ENCODE results near the gene LRRC14B.

Gene LRRC14B

DNA sequence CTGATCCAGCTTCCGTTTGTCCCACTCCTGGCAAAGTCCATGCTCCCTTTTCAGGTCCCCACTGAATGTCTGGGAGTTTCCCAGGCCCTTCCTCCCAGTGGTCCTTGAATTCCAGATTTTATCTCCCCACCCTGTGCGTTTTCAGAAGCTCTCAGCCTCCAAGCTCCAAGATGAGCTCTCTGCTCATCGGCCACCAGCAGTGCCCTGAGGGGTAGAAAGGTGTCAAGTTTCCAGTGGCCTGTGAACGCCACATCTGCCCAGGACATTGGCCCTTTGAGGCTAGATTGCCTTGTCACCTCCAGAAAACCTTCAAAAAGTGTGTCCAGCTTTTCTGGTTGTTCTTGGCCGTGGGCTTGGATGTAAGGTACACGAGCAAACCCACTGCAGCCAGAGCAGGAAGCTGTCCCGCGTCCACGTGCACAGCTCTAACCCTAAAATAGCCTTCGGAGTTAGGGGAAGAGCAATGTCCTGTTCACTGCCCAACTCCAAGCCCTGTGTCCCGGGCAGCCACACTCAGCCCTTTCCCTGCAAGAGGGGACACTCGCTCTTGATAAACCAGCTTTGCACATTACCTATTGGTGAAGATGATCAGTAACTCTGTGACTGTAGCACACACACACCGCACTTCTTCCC, 10.9 kb upstream of the LRRC14B start:
- TF ChIP-seq, protein P1, sequence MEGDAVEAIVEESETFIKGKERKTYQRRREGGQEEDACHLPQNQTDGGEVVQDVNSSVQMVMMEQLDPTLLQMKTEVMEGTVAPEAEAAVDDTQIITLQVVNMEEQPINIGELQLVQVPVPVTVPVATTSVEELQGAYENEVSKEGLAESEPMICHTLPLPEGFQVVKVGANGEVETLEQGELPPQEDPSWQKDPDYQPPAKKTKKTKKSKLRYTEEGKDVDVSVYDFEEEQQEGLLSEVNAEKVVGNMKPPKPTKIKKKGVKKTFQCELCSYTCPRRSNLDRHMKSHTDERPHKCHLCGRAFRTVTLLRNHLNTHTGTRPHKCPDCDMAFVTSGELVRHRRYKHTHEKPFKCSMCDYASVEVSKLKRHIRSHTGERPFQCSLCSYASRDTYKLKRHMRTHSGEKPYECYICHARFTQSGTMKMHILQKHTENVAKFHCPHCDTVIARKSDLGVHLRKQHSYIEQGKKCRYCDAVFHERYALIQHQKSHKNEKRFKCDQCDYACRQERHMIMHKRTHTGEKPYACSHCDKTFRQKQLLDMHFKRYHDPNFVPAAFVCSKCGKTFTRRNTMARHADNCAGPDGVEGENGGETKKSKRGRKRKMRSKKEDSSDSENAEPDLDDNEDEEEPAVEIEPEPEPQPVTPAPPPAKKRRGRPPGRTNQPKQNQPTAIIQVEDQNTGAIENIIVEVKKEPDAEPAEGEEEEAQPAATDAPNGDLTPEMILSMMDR (conservative IDR thresholded peaks at IDR 0.05; ENCODE audit: low read depth), result no peak
- POLR2A ChIA-PET (ENCODE audit: low non-redundant PET), result no interaction called here
- CTCF ChIA-PET, result interaction anchor here (0.6 kb wide), 1 partner anchor 11 kb away, joined by 4 read pairs; the partner anchor contains the start of gene LRRC14B

DNA sequence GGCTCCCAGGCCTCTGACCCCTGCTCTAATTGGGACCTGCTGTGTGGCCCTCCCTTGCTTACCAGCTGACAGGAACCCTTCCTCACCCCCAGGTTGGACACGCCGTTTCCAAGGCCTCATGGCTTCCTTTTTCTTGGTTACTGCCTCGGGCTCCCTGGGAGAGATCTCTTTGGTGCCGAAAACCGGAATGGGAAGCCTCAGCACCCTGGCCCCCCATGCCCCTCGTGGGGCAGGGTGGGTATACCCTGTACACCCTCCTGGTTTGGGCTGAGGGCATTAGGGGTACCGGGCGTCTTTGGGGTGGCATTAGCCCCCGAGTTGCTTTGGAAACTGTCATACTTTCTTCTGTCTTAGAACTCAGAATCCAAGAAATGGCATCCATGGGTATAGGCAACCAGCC, 10.1 kb upstream of the LRRC14B start:
- DNase-seq (ENCODE audit: low spot score), result no peak
- H3K27ac ChIP-seq, result no peak overlapping the region
- TF ChIP-seq, protein P1 (conservative IDR thresholded peaks at IDR 0.05; ENCODE audit: low read depth), result no peak
- CTCF ChIA-PET, result no interaction called here
- POLR2A ChIA-PET (ENCODE audit: low non-redundant PET), result no interaction called here

More for the DNA sequence above, 10.9 kb upstream of the LRRC14B start:
- no peak for DNase-seq (ENCODE audit: low spot score)
- no peak overlapping the region for H3K27ac ChIP-seq

DNA sequence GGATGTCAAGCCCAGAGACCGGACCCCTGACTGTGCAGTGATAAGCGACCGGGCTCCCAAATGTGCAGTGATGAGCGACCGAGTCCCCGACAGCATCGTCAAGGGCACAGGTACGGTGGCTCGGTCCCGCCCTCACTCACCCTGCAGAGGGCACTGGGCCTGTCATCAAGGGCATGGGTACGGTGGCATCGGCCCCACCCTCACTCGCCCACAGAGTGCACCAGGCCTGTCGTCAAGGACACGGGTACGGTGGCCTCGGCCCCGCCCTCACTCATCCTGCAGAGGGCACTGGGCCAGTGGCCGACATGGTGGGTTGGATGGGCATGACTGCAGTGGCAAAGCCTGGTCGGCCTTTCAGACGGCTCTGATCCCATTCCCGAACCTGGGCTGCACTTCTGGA, 9.7 kb upstream of the LRRC14B start:
- TF ChIP-seq, protein P1 (conservative IDR thresholded peaks at IDR 0.05; ENCODE audit: low read depth), result no peak
- ChIA-PET POLR2A (ENCODE audit: low non-redundant PET) (no interaction called here), CTCF (no interaction called here)
- no peak overlapping the region for H3K27ac ChIP-seq
- DNase-seq (ENCODE audit: low spot score), result no peak

DNA sequence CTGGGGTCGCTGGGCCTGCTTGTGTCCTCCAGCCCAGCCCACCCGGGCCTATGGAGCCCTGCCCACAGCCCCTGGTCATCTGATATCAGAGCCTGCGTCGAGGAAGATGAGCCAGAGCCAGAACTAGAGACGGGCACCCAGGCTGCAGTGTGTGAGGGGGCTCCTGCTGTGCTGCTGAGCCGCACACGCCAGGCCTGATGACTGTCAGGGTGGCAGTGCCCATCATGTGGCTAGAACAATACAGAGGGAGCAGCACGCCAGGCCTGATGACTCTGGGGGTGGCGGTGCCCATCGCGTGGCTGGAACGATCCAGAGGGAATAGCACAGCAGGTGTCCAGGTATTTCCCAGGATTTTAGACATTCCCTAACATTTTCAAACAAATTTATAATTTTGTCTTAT, 9.2 kb upstream of the LRRC14B start:
- CTCF ChIA-PET, result no interaction called here
- DNase-seq (ENCODE audit: low spot score), result no peak
- H3K27ac ChIP-seq, result no peak overlapping the region
- TF ChIP-seq, protein P1 (conservative IDR thresholded peaks at IDR 0.05; ENCODE audit: low read depth), result no peak
- POLR2A ChIA-PET (ENCODE audit: low non-redundant PET), result no interaction called here

DNA sequence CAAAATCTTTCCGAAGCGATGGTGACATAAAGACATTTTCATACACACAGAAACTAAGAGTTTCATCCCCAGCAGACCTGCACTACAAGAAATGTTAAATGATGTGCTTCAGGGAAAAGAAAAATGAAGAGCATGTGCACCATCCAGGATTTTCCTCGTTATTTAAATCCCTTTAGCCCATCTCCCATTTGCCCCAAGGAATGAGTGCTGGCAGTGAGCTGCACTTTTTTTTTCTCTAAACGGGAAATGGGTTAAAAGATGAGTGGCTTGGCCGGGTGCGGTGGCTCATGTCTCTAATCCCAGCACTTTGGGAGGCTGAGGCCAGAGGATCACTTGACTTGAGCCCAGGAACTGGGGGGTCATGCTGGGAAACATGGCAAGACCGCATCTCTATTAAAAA, 6.8 kb upstream of the LRRC14B start:
- TF ChIP-seq, protein P1 (conservative IDR thresholded peaks at IDR 0.05; ENCODE audit: low read depth), result no peak
- ChIA-PET POLR2A (ENCODE audit: low non-redundant PET) (no interaction called here), CTCF (interaction anchor here (0.6 kb wide), 1 partner anchor 105 kb away, joined by 3 read pairs; no protein-coding TSS in a partner anchor)
- no peak for DNase-seq (ENCODE audit: low spot score)
- no peak overlapping the region for H3K27ac ChIP-seq

DNA sequence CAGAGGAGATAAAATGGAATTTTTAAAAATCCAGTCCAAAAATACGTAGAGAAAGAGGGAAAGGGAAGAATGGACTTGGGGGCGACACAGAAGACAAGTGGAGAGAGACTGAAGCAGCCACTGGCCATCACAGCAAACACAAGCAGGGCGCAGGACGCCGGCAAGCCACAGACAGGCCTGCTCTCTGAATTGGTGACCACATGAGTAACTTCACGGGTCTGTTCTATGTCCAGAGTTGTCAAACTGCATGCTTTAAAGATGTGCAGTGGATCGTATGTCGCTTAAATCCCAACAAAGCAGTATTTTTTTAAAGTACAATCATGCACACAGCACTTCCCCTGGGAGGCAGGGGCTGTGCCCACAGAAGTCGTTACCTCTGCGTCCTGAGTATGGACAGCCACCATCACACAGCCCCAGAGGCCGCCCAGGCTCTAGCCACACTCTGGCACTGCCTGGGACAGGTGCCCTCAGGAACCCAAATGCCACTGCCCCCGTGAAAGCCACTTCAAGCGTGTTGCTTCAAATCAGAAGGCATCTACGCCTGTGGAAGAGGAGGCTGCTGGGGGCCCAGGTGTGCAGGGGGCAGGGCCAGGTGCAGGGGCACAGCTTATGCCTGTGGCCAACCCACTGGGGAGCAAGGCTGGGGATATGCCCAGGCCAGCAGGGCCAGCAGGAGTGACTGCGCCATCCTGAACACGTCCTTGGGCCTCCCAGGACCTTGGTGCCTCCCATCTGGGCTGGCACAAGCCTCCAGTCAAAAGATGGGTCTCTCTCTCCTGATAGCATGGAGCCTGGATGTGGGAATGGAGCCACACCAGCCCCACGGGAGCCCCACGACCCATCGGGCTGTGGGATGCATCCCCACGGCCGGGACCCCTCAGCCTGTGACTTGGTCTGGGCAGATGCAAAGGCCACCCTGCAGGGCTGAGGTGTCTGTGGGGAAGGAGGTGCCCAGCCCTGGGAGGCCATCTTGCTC, 5.9 kb upstream of the LRRC14B start:
- POLR2A ChIA-PET (ENCODE audit: low non-redundant PET), result no interaction called here
- TF ChIP-seq, protein P1 (conservative IDR thresholded peaks at IDR 0.05; ENCODE audit: low read depth), result no peak

More for the DNA sequence above, 5.9 kb upstream of the LRRC14B start:
- H3K27ac ChIP-seq, result no peak overlapping the region
- no peak for DNase-seq (ENCODE audit: low spot score)
- CTCF ChIA-PET, result interaction anchor here (0.6 kb wide), 1 partner anchor 106 kb away, joined by 3 read pairs; no protein-coding TSS in a partner anchor
